ENCODE data around the gene KIAA0930.
"Not testable (repeated sequence)": the region's sequence is repeated elsewhere in the genome, so short reads cannot be mapped to it uniquely, and the experiment has no call there.

KIAA0930 gene

GRCh38 chr22:45240810-45241631, at the start of gene KIAA0930:
Gene KIAA0930, minus strand, starts transcription at chr22:45240894. Its CDS starts 191 bp downstream, at chr22:45240703.
- DNase-seq (ENCODE audit: low read depth), result peak; percentile 69

DNA sequence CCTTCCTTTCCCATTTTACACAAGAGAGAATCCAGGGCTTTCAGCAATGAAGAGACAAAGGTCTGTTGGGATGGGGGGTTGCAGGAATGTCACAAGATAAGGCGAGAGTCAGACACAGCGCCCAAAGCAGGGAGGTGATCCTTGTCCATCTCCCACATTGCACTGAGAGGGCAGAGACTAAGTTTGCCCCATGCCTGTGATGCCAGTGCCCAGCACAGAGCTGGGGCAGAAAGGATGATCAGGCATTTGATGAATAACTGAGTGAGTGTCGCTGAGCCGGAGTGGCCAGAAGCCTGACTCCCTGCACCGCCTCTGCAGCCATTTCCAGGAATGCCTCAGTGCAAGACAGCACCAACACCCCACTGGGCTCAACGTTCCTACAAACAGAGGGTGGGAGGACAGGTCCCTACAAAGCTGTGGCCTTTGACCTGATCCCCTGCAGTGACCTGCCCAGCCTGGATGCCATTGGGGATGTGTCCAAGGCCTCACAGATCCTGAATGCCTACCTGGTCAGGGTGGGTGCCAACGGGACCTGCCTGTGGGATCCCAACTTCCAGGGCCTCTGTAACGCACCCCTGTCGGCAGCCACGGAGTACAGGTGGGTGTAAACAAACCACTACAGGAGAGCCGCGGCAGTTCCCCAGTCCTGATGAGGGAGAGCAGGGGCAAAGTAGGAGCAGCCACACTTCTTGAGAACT, 46.3 kb upstream of the KIAA0930 start:
- no peak for DNase-seq (ENCODE audit: low read depth)

DNA sequence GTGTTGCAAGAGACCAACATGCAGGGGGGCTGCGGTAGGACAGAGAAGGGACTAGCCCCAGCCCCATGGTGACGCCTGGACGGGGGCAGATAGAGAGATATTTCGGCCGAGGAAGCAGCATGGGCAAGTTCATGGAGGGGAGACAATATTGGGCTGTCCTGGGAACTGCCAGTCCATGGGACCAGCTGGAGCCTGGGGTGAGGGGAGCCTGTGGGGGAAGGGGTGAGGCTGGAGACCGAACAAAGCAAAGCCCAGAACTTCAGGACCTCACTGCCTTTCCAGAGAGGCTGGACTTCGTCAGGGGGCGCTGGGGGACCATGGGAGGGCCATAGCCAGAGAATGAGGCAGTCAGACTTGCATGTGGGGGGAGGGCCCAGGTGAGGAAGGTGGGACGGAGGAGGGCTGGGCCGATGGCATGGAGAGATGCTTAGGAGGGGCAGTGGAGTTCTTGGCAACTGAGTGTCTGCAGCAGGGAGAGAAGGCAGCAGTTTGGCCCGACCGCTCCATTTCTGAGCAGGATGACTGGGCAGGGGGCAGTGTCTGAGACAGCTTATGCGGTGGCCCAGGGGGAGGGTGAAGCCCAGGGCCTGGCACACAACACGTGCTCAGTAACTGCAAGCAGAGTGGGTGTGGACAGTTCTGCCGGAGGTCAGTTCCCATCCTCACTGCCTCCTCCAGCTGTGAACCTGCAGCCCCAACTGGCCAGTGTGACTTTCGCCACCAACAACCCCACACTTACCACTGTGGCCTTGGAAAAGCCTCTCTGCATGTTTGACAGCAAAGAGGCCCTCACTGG, 44.8 kb upstream of the KIAA0930 start:
- no peak for DNase-seq (ENCODE audit: low read depth)

- DNase-seq (ENCODE audit: low read depth), result peak; percentile 36
Measured at GRCh38 chr22:45284705-45285262, 44.1 kb upstream of the KIAA0930 start, which contains the start of gene UPK3A. Gene UPK3A, plus strand, starts transcription at chr22:45284949. Its CDS starts 65 bp downstream, at chr22:45285014.

DNA sequence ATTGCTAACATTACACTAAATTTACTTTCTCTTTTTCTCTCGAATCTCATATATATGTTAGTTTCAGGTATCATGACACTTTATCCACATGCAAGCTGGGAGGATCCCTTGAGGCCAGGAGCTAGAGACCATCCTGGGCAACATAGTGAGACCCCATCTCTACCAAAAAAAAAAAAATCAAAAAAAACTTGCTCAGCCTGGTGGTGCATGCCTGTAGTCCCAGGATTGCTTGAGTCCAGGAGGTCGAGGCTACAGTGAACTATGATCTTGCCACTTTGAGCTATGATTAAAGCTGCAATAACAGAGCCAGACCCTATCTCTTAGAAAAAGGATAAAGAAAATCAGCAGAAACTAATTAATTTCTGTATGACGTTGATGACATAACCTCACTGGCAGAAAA, 40.3 kb upstream of the KIAA0930 start:
- DNase-seq (ENCODE audit: low read depth), result no peak

DNA sequence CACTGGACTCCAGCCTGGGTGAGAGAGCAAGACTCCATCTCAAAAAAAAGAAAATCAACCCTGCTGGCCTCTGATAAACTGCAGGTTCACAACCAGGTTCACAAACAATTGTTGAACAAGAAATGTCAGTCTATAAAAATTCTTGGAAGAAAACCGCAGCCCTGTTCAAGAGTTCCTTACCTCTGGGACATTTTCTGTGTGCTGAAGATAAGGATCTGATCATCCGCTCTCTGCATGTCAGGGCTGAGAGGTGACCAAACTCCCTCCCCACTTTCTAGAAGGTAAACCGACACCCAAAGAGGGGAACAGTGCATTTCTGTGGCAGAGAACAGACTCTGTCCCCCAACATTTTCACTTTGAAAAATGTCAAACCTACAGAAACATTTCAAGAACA, 39.9 kb upstream of the KIAA0930 start:
- no peak for DNase-seq (ENCODE audit: low read depth)

- DNase-seq (ENCODE audit: low read depth), result no peak
Measured at GRCh38 chr22:45278125-45278524, 37.4 kb upstream of the KIAA0930 start.

- not testable (repeated sequence) for DNase-seq (ENCODE audit: low read depth)
Measured at GRCh38 chr22:45277720-45278119, 37.0 kb upstream of the KIAA0930 start.

DNA sequence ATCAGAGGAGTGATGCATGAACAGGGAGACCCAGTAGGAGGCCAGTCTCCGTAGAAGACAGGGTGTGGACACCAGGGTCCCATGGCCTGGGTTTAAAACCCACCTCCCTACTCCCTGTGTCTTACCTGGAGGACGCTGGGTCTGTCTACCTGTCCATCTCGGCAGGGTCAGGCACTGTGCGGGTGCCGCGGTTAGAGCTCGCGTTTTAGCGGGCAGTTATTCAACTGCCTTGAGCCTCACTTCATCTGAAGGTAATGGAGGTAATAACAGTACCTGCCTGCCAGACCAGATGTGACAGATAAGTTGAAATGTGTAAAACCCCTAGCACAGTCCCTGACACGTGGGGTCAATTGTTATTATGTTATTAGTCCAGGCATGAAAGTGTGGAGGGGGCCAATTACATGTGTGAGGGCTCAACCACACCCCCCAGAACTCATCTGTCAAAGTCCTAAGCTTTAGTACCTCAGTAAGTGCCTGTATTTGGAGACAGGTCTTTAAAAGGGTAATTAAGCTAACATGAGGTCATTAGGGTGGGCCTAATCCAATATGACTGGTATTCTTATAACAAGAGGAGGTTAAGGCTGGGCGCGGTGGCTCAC, 35.9 kb upstream of the KIAA0930 start:
- DNase-seq (ENCODE audit: low read depth), result no peak

GRCh38 chr22:45273452-45274075, 32.9 kb upstream of the KIAA0930 start:
- DNase-seq (ENCODE audit: low read depth), result no peak

DNA sequence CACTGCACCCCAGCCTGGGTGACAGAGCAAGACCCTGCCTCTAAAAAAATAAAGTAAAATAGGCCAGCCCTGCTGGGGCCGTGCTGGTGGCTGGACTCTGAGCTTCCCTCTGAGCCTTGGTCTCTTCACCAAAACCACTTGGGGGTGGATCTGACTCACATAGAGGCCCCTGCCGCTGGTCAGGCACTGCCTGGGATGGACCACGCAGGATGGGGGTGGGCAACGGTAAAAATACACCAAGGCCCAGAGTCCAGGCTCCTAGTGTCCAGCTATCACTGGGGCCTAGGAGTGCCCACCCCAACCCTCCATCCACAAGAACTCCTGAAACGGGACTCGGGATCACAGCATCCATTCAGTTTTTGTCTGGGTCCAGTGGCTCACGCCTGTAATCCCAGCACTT, 31.8 kb upstream of the KIAA0930 start:
- DNase-seq (ENCODE audit: low read depth), result no peak

- no peak for DNase-seq (ENCODE audit: low read depth)
Measured at GRCh38 chr22:45271667-45272201, 31.0 kb upstream of the KIAA0930 start.

GRCh38 chr22:45270095-45271020, 29.7 kb upstream of the KIAA0930 start:
- DNase-seq (ENCODE audit: low read depth), result no peak

DNA sequence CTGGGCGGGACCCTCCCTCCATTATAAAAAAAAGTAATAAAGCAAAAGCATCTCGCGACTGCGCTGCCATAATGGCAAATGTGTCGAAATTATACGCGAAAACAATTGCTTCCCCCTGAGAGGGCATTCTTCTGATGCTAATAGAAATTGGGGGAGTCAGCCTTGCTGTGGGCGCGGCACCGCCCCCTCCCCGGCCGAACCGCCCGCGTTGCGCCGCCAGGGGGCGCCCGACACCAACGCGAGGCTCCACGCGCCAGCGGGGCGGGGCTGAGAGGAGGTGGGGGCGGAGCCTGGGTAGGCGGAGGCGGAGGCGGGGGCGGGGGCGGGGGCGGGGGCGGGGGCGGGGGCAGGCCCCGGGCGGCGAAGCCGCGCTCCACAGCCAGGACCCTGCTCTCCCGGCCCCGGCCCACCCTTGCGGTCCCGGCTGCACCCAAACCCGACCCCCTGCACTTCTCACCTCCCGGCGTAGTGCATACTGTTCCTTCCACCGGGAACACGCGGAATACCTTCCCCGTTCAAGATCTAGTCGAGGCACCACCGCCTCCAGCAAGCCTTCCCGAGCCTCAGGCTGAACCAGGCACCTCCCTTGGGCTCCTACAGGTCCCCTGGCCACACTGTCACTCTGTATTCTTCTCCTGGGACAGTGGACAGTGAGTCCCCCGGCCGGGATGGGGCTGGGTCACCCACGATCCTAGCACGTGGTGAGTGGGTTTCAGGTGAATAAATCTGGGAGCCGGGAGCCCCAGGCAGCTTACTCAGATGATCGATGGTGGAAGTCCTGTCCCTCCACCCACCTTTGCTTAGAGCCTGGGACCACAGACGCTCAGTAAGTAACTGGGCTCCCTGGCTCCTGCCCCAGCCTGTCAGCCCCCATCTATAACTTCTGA, 28.5 kb upstream of the KIAA0930 start:
- DNase-seq (ENCODE audit: low read depth), result peak; percentile 85

GRCh38 chr22:45268167-45268957, 27.7 kb upstream of the KIAA0930 start:
- DNase-seq (ENCODE audit: low read depth), result no peak

DNA sequence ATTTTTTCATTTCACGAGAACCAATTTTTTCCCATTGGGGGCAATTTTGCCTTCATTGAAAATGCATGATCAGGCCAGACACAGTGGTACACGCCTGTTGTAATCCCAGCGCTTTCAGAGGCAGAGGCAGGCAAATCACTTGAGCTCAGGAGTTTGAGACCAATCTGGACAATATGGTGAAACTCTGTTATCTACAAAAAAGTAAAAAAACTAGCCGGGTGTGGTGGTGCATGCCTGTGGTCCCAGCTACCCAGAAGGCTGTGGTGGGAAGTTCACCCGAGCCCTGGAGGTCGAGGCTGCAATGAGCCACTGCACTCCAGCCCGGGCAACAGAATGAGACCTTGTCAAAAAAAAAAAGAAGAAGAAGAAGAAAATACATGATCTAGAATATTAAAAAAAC, 24.8 kb upstream of the KIAA0930 start:
- no peak for DNase-seq (ENCODE audit: low read depth)

GRCh38 chr22:45263463-45264269, 23.0 kb upstream of the KIAA0930 start:
- no peak for DNase-seq (ENCODE audit: low read depth)
